ENCODE results near the gene IRF4.

GRCh38 chr6:400815-401214 lies 9.3 kb downstream of the IRF4 start:
- TF ChIP-seq EGR1 (IDR thresholded peaks at IDR 0.05) (no peak), EP300 (IDR thresholded peaks at IDR 0.05; ENCODE audit: borderline replicate concordance) (no peak), REST (IDR thresholded peaks at IDR 0.05; ENCODE audit: low read depth) (no peak), TAF1 (IDR thresholded peaks at IDR 0.05; ENCODE audit: low read depth) (no peak), CEBPB (IDR thresholded peaks at IDR 0.05) (no peak), TCF12 (IDR thresholded peaks at IDR 0.05; ENCODE audit: low read depth) (no peak), CREB1 (IDR thresholded peaks at IDR 0.05; ENCODE audit: low read depth) (no peak)
- TF ChIP-seq, protein P1, sequence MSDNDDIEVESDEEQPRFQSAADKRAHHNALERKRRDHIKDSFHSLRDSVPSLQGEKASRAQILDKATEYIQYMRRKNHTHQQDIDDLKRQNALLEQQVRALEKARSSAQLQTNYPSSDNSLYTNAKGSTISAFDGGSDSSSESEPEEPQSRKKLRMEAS (IDR thresholded peaks at IDR 0.05): no peak
